ENCODE measurements around the gene MYO7B.
"Not testable (repeated sequence)": the region's sequence is repeated elsewhere in the genome, so short reads cannot be mapped to it uniquely, and the experiment has no call there.

Gene MYO7B

GRCh38 chr2:127523269-127523939, 12.1 kb upstream of the MYO7B start:
- no peak for DNase-seq (ENCODE audit: low read depth in 1 of 2, low spot score in 1 of 2)

- not testable (repeated sequence) for DNase-seq (ENCODE audit: low read depth in 1 of 2, low spot score in 1 of 2)
Measured at GRCh38 chr2:127524198-127524834, 11.2 kb upstream of the MYO7B start.

- no peak for DNase-seq (ENCODE audit: low read depth in 1 of 2, low spot score in 1 of 2)
Measured at GRCh38 chr2:127525691-127526131, 9.8 kb upstream of the MYO7B start.

- peak; percentile 81 to 88 for DNase-seq (ENCODE audit: low read depth in 1 of 2, low spot score in 1 of 2)
Measured at GRCh38 chr2:127526132-127527000, 9.1 kb upstream of the MYO7B start, which contains the start of gene IWS1. Gene IWS1, minus strand, starts transcription at chr2:127526489. Its CDS starts 281 bp downstream, at chr2:127526208.

- DNase-seq (ENCODE audit: low read depth in 1 of 2, low spot score in 1 of 2), result no peak
Measured at GRCh38 chr2:127527001-127527804, 8.3 kb upstream of the MYO7B start.

GRCh38 chr2:127528487-127528886, 7.0 kb upstream of the MYO7B start:
- DNase-seq (ENCODE audit: low read depth in 1 of 2, low spot score in 1 of 2), result no peak

GRCh38 chr2:127529416-127529815, 6.1 kb upstream of the MYO7B start:
- not testable (repeated sequence) for DNase-seq (ENCODE audit: low read depth in 1 of 2, low spot score in 1 of 2)

GRCh38 chr2:127530245-127531140, 5.0 kb upstream of the MYO7B start:
- no peak for DNase-seq (ENCODE audit: low read depth in 1 of 2, low spot score in 1 of 2)

- DNase-seq (ENCODE audit: low read depth in 1 of 2, low spot score in 1 of 2), result no peak
Measured at GRCh38 chr2:127531221-127531648, 4.2 kb upstream of the MYO7B start.

- no peak for DNase-seq (ENCODE audit: low read depth in 1 of 2, low spot score in 1 of 2)
Measured at GRCh38 chr2:127532296-127532695, 3.2 kb upstream of the MYO7B start.

GRCh38 chr2:127535918-127536317, 435 bp downstream of the MYO7B start:
- DNase-seq (ENCODE audit: low read depth in 1 of 2, low spot score in 1 of 2), result no peak

GRCh38 chr2:127536707-127537541, 1.4 kb downstream of the MYO7B start:
- no peak for DNase-seq (ENCODE audit: low read depth in 1 of 2, low spot score in 1 of 2)

- no peak for DNase-seq (ENCODE audit: low read depth in 1 of 2, low spot score in 1 of 2)
Measured at GRCh38 chr2:127537644-127538043, 2.2 kb downstream of the MYO7B start.

- no peak for DNase-seq (ENCODE audit: low read depth in 1 of 2, low spot score in 1 of 2)
Measured at GRCh38 chr2:127541809-127542208, 6.3 kb downstream of the MYO7B start.

- no peak for DNase-seq (ENCODE audit: low read depth in 1 of 2, low spot score in 1 of 2)
Measured at GRCh38 chr2:127542231-127542630, 6.7 kb downstream of the MYO7B start.

- DNase-seq (ENCODE audit: low read depth in 1 of 2, low spot score in 1 of 2), result not testable (repeated sequence)
Measured at GRCh38 chr2:127543013-127543501, 7.6 kb downstream of the MYO7B start.

GRCh38 chr2:127545189-127545588, 9.7 kb downstream of the MYO7B start:
- no peak for DNase-seq (ENCODE audit: low read depth in 1 of 2, low spot score in 1 of 2)

GRCh38 chr2:127545796-127546195, 10.3 kb downstream of the MYO7B start:
- no peak for DNase-seq (ENCODE audit: low read depth in 1 of 2, low spot score in 1 of 2)

GRCh38 chr2:127546797-127547196, 11.3 kb downstream of the MYO7B start:
- DNase-seq (ENCODE audit: low read depth in 1 of 2, low spot score in 1 of 2), result no peak

All from activated T-helper 1 cell treated with anti-CD3 and anti-CD28 coated beads, Interleukin-2, amount 50 U/mL, for 16 hours (primary cell).